Caco-2 (cell line): ENCODE results near the gene CYTH4. TPM values are rescaled to one million over a fixed set of nuclear protein-coding genes. Genes with fewer than 3 reads are reported as not detected.

Experiments
- BruUV-seq: library from RNA; stranded (reverse); fragments of 400-500 nt; replicated peaks from 2 replicates; lab custom pipeline; 2021; lab: Mats Ljungman, UMichigan
- CTCF ChIA-PET: fragments of 300-600 bp; sonication (Branson Sonifier 250); formaldehyde crosslinking; loops from one replicate; lab custom pipeline; 2022; ENCODE audit warnings: antibody characterized with exemption; lab: Charles Lee
- POLR2A ChIA-PET: fragments of 300-600 bp; sonication (Branson Sonifier 250); formaldehyde crosslinking; loops from one replicate; lab custom pipeline; 2022; ENCODE audit warnings: antibody characterized with exemption; lab: Charles Lee
- DNase-seq, 2 experiments: peaks; one replicate each; pipeline versions ENCODE4 v3.0.0 to v3.0.0-alpha.2; 2020 to 2022
- H3K27me3 ChIP-seq: replicated peaks from 2 replicates; pipeline ENCODE4 v1.6.0; 2011; ENCODE audit warnings: low read length; ENCODE audit not compliant: control insufficient read depth, insufficient read depth
- H3K36me3 ChIP-seq: 2 replicates; pipeline ENCODE4 v1.5.1; 2011; ENCODE audit warnings: low read length; ENCODE audit not compliant: control insufficient read depth, insufficient read depth
- H3K4me1 ChIP-seq: fragments of 250-450 bp; sonication (Bioruptor Pico); 2 replicates; pipeline ENCODE4 v1.5.1; 2020; ENCODE audit warnings: mild to moderate bottlenecking
- H3K4me3 ChIP-seq: 2 replicates; pipeline ENCODE4 v1.5.1; 2011; ENCODE audit warnings: low read depth, mild to moderate bottlenecking, control low read depth, low read length
- H3K9me3 ChIP-seq: fragments of 250-450 bp; sonication (Bioruptor Pico); 2 replicates; pipeline ENCODE4 v1.5.1; 2020; ENCODE audit warnings: mild to moderate bottlenecking, moderate library complexity
- H3K27ac Mint-ChIP-seq: one replicate; pipeline ENCODE4 v1.8.0; 2022; ENCODE audit warnings: mixed read lengths; ENCODE audit not compliant: unreplicated experiment
- H3K27me3 Mint-ChIP-seq: one replicate; pipeline ENCODE4 v1.8.0; 2022; ENCODE audit warnings: mixed read lengths; ENCODE audit not compliant: insufficient read depth, unreplicated experiment
- H3K36me3 Mint-ChIP-seq: one replicate; pipeline ENCODE4 v1.8.0; 2022; ENCODE audit warnings: mild to moderate bottlenecking, mixed read lengths; ENCODE audit not compliant: insufficient read depth, unreplicated experiment
- H3K4me1 Mint-ChIP-seq: one replicate; pipeline ENCODE4 v1.8.0; 2022; ENCODE audit warnings: low read depth, mixed read lengths; ENCODE audit not compliant: unreplicated experiment
- H3K4me3 Mint-ChIP-seq: one replicate; pipeline ENCODE4 v1.8.0; 2022; ENCODE audit warnings: mild to moderate bottlenecking, moderate library complexity, mixed read lengths; ENCODE audit not compliant: unreplicated experiment
- H3K9me3 Mint-ChIP-seq: one replicate; pipeline ENCODE4 v1.8.0; 2022; ENCODE audit warnings: mixed read lengths; ENCODE audit not compliant: unreplicated experiment
- CTCF ChIP-seq, 2 experiments: fragments of 200-600 bp in 1 of 2; IDR thresholded peaks; 1 replicate in 1 of 2; 2 replicates in 1 of 2; pipeline versions ENCODE4 v1.5.1 to v1.8.0; 2011 to 2022; ENCODE audit warnings: antibody characterized with exemption in 1 of 2, control low read depth in 1 of 2, inconsistent platforms in 1 of 2, low read depth in 1 of 2, low read length in 1 of 2, mild to moderate bottlenecking in 1 of 2, moderate library complexity in 1 of 2; ENCODE audit not compliant: insufficient read depth in 1 of 2, severe bottlenecking in 1 of 2, unreplicated experiment in 1 of 2
- intact Hi-C: fragments of 100-400 bp; cut with micrococcal nuclease; formaldehyde crosslinking; loops from one replicate; pipeline ENCODE4 v1.10.0; 2022; ENCODE audit not compliant: unreplicated experiment
- total RNA-seq: library from RNA; stranded (reverse); gene quantifications from 2 replicates; pipeline ENCODE4 v1.2.3, GENCODE V29; 2022

The CYTH4 gene
- total RNA-seq, 1 experiment from 2014 or later = not detected

- Histone ChIP-seq H3K27me3 (no peaks in the 10 kb centered on the region), H3K4me1 (no peaks in the 10 kb centered on the region), H3K36me3 (no peaks in the 10 kb centered on the region), H3K4me3 (no peak overlapping the region), H3K9me3 (no peaks in the 10 kb centered on the region)
- POLR2A ChIA-PET = no interaction called here
- Mint-ChIP-seq H3K9me3 (no peaks in the 10 kb centered on the region), H3K27ac (no peak overlapping the region), H3K4me3 (no peak overlapping the region), H3K27me3 (peaks cover 14% of the 10 kb centered on the region), H3K36me3 (peaks cover 6% of the 10 kb centered on the region), H3K4me1 (no peaks in the 10 kb centered on the region)
- intact Hi-C loops = no loop called here
- DNase-seq = no peak
- no peak for TF ChIP-seq CTCF (IDR thresholded peaks at IDR 0.05; ENCODE audit: insufficient read depth in 1 of 2, low read depth in 1 of 2, low read length in 1 of 2, severe bottlenecking in 1 of 2, unreplicated experiment in 1 of 2)
- no TSS peak for BruUV-seq
- CTCF ChIA-PET = no interaction called here
Observed at GRCh38 chr22:37284126-37284804, 2.0 kb downstream of the CYTH4 start.

GRCh38 chr22:37284805-37285355 lies 2.6 kb downstream of the CYTH4 start:
- H3K9me3 ChIP-seq = no peaks in the 10 kb centered on the region
- intact Hi-C loops = no loop called here
- no peaks in the 10 kb centered on the region for H3K9me3 Mint-ChIP-seq
- no peaks in the 10 kb centered on the region for H3K27me3 ChIP-seq
- BruUV-seq = no TSS peak
- H3K4me1 Mint-ChIP-seq = no peaks in the 10 kb centered on the region
- TF ChIP-seq CTCF (IDR thresholded peaks at IDR 0.05; ENCODE audit: insufficient read depth in 1 of 2, low read depth in 1 of 2, low read length in 1 of 2, severe bottlenecking in 1 of 2, unreplicated experiment in 1 of 2) = no peak
- no peak overlapping the region for H3K4me3 Mint-ChIP-seq
- peaks cover 14% of the 10 kb centered on the region for H3K27me3 Mint-ChIP-seq
- peaks cover 6% of the 10 kb centered on the region for H3K36me3 Mint-ChIP-seq
- POLR2A ChIA-PET = no interaction called here
- no peaks in the 10 kb centered on the region for H3K4me1 ChIP-seq
- no peak for DNase-seq
- no peak overlapping the region for H3K4me3 ChIP-seq
- no peaks in the 10 kb centered on the region for H3K36me3 ChIP-seq
- CTCF ChIA-PET = no interaction called here
- H3K27ac Mint-ChIP-seq = no peak overlapping the region

- no peak for TF ChIP-seq CTCF (IDR thresholded peaks at IDR 0.05; ENCODE audit: insufficient read depth in 1 of 2, low read depth in 1 of 2, low read length in 1 of 2, severe bottlenecking in 1 of 2, unreplicated experiment in 1 of 2)
- ChIA-PET POLR2A (no interaction called here), CTCF (no interaction called here)
- no peaks in the 10 kb centered on the region for H3K4me1 ChIP-seq
- H3K27me3 ChIP-seq = no peaks in the 10 kb centered on the region
- no peaks in the 10 kb centered on the region for H3K9me3 ChIP-seq
- Mint-ChIP-seq H3K27me3 (peaks cover 14% of the 10 kb centered on the region), H3K4me3 (no peak overlapping the region), H3K36me3 (peaks cover 6% of the 10 kb centered on the region), H3K9me3 (no peaks in the 10 kb centered on the region), H3K27ac (no peak overlapping the region), H3K4me1 (no peaks in the 10 kb centered on the region)
- no peak overlapping the region for H3K4me3 ChIP-seq
- intact Hi-C loops = no loop called here
- BruUV-seq = no TSS peak
- no peaks in the 10 kb centered on the region for H3K36me3 ChIP-seq
- no peak for DNase-seq
Observed at GRCh38 chr22:37285937-37286336, 3.6 kb downstream of the CYTH4 start.
